Measurements from ENCODE around the gene ARHGEF1.

Gene ARHGEF1

DNA sequence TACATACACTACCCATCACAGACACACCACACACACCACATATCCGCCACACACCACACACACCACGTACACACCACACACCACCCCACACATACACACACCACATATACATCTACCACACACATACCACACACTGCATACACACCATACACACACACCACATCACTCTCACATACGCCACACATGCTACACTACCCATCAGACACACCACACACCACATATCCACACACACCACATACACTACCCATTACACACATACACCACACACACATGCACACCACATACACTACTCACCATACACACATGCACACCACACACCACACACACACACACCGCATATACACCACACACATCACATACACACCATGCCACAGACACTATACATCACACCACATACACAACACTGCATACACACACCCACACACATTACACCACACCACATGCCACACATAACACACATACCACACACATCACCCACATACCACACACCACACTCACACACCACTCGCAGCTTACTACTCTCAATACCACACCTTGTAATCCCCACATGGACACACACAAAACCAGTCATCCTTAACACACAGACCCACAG lies 35.8 kb downstream of the ARHGEF1 start:
- DNase-seq (ENCODE audit: low spot score): no peak

DNA sequence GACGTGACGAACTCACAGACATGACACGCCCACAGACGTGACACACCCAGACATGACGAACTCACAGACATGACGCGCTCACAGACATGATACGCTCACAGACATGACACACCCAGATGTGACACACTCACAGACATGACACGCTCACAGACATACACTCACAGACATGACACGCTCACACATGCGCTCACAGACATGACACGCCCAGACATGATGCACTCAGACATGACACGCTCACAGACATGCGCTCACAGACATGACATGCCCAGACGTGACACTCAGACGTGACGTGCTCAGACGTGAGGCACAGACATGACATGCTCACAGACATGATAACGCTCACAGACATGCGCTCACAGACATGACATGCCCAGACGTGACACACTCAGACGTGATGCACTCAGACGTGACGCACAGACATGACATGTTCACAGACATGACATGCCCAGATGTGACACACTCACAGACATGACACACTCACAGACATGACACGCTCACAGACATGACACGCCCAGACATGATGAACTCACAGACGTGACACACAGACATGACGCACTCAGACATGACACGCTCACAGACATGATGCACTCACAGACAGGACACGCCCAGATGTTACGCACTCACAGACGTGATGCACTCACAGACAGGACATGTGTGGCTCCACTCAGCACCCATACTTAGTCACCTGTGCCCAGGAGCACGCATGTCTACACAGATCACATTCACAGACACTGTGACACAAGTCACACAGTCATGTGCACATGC lies 37.1 kb downstream of the ARHGEF1 start:
- DNase-seq (ENCODE audit: low spot score): no peak

DNA sequence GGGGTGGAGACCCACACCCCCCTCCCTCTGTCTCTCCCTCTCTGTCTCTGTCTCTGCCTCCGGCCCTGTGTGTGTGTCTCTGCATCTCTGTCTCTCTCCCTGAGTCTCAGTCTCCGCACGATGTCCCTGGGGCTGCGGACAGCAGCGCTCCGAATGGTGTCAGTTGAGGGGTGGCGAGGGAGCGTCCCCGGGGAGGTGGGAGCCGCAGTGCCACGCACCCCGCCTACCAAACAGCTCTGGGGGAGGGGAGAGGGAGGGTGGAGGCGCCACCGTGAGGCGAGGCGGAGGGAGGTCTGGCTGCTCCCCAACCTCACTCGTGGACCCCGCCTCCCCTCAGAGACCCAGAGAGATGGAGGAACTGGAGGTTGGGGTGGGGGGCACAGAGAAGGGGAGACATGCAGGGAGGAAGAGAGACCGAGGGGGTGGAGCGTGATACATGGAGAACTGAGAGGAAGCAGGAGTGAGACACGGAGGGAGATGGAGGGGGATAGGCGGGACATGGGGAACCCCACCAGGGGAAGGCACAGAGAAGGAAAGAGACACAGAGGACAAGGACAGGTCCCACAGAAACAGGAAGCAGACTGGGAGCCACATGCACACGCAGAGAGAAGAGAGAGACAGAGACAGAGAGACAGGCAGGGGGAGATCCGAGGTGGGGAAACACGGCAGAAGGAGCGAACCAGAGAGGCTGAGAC lies 38.0 kb downstream of the ARHGEF1 start:
- no peak for DNase-seq (ENCODE audit: low spot score)

DNA sequence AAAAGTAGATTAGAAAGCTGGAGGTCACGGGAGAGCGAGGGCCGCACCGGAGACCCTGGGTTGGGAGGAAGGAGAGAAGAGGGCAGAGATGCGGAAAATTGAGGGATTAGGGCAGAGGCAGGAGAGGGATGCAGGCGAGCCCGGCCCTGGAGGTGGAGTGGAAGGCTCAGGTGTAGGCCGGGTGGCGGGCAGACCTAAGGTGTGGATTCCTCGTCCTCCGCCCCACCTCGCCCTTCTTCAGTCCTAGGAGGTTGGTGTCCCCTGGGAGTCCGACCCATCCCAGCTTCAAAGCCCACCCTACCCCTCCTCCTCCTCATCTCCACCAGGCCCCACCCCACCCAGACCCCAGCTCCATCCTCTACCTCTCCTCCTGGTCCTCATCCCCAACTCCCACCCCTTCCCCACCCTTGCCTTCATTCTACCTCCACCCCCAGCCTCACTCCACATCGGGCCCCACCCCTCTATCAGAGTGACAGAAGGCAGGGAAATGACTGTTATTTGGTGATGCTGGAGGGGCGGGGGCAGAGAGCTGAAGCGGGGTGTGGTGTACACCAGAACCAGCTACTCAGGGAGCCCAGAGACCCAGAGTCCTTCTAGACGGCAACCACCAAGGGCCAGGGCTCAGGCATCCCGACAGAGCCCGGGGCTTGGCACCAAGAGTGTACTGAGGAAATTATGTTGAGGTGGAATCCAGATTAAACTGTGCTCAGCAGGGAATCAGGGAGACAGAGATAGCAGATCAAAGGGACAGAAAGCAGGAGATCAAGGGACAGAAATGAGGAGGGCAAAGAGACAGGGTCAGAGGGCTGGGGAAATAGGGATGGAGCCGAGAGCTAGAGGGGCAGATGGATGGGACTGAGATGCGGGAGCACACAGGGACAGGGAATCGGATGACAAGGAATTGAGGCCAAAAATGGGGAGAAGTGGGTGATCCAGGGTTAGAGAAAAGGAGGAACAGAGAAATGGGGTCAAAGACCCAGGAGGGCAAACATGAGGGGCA lies 38.9 kb downstream of the ARHGEF1 start:
- no peak for DNase-seq (ENCODE audit: low spot score)

DNA sequence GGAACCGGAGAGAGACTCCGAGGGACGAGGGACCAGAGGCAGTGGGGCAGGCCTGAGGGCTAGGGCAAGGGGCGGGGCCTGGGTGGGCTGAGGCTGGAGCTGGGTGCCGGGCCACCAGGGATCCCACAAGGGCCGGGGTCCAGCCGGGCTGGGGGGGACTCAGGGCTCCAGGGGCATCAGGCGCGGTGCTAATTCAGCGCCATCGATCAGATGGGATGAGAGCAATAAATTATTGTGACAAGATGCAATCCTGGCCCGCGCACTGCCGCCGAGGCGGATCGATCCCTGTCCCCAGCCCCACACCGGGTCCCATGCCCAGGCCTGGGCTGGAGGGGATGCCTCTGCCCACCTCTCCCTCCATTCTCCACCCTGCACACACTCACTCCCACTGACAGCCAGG lies 39.6 kb downstream of the ARHGEF1 start:
- no peak for DNase-seq (ENCODE audit: low spot score)

DNA sequence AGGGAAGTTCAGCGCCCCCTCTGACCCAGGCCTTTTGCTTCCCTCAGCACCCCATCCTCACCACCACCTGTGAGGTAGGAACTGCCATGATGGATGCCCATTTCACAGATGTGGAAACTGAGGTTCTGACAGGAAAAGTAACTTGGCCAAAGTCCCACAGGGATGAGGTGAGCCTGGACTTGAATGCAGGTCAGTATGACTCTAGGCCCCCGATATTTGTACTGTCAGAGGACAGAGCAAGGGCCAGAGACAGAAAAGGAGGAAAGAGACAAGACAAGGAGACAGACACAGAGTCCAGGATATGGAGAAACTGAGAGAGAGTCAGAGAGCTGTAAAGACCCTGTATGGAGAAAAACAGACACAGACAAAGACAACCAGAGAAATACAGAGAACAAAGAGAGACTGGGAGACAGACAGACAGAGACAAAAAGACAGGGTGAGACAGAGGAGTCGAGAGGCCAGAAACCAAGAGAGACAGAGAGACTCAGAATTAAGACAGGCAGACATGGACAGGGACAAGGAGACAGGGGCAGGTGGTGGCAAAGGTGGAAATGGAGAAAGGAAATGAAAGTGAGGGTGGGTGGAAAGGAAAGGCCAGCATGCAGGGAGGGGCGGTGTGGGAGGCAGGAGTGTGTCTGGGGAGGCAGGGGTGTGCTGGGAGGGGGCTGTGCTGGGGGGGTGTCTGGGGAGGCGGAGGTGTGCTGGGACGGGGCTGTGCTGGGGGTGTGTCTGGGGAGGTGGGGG lies 40.2 kb downstream of the ARHGEF1 start:
- no peak for DNase-seq (ENCODE audit: low spot score)

DNA sequence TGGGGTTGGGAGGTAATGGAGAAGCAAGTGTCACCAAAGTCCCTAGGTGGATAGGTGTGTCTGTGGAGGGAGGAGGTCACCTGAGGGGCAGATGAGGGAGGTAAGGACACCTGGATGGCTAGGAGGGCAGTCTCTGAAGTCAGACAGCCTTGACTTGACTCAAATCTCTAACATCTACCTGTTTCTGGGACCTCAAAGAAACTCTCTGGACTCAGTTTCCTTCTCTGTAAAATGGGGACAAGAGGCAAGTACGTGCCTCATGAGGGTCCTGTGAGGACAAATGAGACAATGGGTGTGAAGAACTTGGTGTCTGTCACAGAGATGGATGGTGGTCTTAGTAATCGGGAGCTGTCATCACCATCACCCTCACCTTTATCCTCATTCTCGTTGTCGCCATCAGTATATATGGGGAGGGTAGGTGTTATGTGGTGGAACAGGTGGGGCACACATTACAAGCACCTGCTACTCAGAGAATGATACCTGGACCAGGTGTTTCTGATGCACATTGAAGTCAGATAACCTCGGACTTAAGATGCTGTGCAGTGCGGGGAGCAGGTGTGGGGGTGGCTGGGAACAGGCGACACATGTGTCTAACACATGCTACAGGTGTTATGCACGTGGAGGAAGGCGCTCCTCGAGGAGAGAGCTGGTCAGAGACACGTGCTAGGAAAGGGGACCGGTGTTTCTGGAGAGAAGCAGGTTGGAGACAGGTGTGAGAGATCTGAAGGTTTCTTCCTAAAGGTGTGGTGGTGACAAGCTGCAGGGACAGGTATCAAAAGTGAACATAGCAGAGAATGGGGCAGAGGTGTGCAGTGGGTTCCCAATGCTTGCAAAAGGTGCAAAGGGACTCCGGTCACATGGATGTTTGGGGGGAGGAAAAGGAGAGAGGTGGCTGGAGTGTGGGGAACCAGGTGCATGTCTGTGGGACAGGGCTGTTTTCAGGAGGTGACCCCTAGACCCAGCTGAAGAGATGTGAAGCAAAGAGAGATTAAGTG lies 41.5 kb downstream of the ARHGEF1 start:
- no peak for DNase-seq (ENCODE audit: low spot score)

DNA sequence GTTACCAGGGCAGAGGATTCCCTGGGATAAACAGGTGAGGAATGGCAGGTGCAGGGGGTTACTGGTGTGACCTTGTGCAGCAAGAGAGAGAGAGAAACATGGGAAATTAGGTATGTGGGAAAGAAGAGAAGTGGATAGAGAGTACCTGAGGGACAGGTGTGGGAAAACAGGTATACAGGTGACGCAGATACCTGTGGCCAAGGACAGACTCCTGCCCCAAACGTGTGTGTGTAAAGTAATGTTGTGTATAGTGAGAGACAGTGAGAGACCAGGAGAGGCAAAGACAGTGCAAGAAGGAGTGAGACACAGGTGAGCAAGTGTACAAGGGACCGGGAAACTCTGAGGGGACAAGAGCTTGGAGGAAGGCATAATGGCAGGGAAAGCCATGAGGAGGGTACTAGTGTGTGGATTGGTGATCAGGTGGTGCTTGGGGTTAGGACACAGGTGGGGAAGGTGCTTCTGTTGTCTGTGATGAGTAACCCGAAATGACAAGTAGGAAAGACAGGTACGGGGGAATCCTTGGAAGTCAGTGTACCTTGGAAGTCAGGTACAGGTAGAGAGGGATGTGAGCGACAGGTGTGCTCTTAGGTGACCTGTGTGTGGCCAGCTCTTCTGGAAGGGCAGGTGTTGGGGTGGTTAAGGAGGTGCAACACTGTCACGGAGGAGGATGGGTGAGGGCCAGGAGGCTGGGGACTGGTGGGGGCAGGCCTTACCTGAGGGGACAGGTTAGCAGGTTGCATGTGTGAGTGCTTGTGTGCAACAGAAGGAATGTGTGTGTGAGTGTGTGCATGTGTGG lies 42.4 kb downstream of the ARHGEF1 start:
- DNase-seq (ENCODE audit: low spot score): no peak

DNA sequence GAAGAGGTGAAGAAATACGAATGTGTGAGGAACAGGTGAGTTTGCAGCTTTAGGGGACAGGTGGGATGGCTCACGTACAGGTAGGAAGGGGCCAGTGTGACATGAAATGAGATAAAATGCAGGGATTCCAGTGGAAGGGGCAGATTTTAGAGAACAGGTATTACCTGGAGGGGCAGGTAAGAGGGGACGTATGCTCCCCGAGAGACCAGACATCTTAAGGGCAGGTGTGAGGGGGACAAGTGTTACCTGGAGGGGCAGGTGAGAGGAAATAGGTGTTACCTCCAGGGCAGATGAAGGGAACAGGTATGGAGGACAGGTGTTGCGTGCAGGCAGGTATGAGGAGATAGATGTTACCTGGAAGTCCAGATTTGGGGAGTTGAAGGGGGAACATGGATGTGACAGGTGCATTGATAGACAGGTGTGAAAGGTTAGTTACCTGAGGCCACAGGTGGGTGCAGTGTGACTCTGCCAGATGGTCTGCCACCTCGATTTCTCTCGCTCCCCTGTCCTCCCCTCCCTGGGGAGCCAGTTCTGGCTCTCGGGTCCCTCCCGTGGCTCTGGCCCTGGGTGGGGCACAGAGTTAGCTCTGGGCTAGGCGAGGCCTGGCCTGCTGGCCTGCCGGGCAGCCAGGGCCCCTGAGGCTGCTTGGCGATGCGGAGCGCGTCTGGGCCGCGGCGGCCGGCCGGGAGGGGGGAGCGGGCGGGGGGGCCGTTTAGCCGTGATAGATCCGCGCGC lies 43.2 kb downstream of the ARHGEF1 start:
- DNase-seq (ENCODE audit: low spot score): no peak

DNA sequence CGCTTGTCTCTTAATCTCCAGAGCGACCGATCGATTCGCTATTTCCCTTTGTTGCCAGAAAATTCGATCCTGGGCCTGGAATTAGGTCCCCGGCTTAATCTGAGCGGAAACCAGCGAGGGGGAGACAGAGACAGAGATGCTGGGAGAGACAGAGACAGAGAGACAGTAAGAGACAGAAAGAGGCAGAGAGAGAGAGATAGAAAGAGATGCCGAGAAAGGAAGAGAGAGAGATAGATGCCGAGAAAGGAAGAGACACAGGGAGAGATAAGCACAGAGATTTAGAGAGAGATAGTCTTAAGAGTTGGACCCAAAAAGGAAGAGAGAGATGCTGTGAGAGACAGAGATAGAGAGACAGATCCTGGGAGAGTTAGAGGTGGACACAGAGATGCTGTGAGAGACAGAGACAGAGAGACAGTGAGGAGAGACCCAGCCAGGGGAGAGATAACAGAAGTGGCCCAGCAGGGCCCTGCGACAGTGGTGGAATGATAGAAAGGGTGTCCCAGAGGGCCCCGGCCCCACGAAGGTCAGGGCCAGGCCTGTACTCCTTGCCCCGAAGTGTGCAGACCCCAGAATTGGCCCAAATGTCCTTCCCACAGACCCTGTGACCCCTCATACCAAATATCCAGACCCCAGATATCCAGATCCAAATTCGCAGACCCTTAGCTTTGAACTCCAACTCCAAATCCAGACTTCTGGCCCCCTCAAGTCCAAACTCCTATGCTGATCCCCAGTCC lies 43.9 kb downstream of the ARHGEF1 start:
- DNase-seq (ENCODE audit: low spot score): no peak

DNA sequence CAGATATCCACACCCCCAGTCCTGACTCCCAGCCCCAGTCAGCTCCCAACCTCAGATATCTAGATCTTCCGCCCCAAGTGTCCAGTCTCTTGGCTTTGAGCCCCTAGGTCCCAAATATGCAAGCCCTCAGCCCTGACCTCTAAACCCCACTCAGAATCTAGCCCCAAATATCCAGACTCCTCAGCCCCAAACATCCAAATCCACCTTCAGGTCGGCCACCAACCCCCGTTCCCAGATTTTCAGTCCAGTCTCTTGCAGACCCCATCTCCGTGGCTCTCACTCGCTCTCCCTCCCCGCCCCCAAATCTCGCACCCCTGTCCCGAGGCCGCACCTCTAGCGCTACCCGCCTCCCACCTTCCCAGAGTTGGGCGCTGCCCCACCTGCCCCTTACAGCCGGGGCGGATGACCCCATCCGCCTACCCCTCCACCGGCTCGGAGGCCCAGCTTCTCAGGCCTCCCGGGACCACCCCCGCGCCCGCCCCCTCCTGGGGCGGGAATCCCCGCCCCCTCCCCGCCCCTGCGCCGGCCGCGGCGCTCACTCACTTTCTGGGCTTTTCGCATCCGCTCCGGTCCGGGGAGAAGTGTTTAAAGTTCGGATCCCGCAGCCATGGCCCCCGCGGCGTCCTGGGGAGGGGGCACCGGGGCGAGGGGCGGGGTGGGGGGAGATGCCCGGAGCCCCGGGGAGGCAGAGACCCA lies 44.7 kb downstream of the ARHGEF1 start:
- no peak for DNase-seq (ENCODE audit: low spot score)

DNA sequence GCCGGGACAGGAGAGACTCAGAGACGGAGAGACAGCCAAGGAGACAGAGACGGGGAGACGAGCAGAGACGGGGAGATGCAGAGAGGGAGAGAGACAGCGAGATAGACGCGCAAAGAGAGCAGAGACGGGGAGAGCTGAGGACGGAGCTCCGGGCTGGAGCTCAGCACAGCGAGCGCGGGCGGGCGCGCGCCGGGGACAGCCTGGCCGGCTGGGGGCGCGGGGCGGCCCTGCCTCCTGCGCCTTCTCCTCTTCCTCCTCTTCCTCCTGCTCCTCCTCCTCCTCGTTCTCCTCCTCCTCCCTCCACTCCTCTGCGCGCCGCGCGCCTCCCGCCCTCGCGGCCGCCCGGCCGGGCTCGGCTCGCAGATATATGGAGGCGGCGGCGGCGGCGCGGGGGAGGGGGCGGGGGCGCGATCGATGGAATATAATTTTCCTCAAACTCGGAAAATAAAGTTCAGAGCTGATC lies 45.3 kb downstream of the ARHGEF1 start, which contains the start of gene ERFL:
ERFL (minus strand) TSS at position 229 of the 463 bp plus-strand sequence. CDS start 15,530 bp downstream, outside the sequence.
- no peak for DNase-seq (ENCODE audit: low spot score)

DNA sequence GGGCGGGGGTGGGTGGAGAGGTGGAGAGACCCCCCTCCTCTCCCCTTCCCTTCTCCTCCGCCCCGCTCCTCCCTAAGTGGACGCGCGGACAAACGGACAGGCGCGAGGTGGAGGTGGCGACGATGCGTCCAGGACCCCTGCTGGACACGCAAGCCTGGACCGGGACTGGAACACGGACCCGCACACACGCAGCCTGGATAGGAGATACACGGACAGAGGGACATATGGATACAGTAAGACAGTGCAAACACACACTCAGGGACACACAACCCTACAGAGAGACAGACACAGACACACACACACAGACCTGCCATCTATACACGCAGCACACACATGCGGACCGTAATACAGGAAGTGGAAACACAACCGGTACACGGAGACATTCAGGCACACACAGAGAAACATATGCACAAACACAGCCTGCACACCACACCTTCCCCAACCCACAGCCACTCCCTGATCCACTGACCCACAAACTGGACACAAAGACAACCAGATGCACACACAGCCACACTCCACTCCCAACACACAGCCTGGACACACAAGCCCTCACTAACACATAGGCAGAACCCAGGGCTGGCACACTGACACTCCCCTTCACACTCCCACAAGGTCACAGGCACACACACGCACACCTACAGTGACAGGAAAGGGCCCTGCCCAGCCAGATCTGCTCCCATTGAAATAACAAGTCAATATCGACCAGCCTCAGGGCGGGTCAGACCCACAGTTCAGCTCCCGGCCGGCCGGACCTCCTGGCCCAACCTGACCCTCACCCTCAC lies 46.0 kb downstream of the ARHGEF1 start:
- no peak for DNase-seq (ENCODE audit: low spot score)

DNA sequence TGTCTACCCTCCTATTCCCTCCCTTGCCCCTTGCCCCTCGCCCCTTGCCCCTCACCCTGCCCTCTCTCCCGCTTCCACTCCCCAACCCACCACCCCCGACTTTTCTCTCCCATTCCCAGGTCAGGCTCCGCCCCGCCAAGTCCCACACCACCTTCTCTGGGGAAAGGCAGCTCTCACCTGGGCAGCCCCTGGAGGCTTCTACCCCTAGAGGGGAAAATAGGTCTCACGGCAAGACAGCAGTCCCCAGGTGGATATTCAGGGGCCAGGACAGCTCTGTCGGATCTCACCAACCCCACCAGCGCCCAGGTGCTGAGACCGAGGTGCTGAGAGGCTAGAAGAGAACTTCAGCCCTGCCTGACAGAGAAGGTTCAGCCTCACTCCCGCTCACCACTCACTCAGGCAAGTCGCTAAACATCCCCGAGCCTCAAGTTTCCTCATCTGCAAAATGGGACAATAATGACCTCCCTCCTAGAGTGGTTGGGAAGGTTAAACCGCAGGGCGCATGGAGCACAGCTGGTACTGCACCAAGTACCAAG lies 46.6 kb downstream of the ARHGEF1 start:
- DNase-seq (ENCODE audit: low spot score): no peak

DNA sequence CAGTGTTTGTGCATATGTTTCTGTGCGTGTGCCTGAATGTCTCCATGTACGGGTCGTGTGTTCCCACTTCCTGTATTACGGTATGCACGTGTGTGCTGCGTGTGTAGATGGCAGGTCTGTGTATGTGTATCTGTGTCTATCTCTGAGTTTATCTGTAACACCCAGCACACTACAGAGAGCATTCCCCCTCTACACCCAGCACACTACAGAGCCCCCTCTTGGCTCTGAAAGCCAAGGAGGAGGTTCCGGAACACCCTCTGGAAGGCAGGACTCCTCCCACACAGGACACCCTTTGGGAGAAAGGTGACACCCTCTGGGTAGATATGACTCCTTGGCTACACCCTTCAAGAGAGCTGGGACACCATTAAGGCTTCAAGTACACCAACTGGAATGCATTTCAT lies 47.3 kb downstream of the ARHGEF1 start:
- DNase-seq (ENCODE audit: low spot score): no peak

Data from AG08396 (cell line).